Measurements from ENCODE around the gene MACROD1.

The MACROD1 gene

DNA sequence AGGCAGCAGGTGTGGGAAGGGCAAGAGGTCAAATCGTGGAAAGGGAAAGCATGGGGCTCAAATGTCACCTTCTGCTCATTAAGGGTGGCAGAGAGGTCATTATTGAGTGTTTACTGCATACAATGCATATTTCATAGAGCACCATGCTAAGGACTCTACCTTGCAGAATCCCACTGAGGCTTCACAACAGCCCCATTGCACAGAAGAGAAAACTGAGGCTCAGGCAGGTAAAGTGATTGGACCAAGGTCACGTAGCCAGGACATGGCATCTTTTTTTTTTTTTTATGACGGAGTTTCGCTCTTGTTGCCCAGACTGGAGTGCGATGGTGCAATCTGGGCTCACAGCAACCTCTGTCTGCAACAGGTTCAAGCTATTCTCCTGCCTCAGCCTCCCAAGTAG is 122.4 kb downstream of the MACROD1 start:
- no peaks in the 10 kb centered on the region for H3K9me3 ChIP-seq
- H3K27ac ChIP-seq, result no peak overlapping the region
- H3K9ac ChIP-seq, result no peak overlapping the region
- no peak overlapping the region for H3K4me3 ChIP-seq
- peaks cover 98% of the 10 kb centered on the region for H4K20me1 ChIP-seq
- H3K36me3 ChIP-seq, result no peaks in the 10 kb centered on the region
- peaks cover 86% of the 10 kb centered on the region for H3K4me1 ChIP-seq
- no peak for TF ChIP-seq Cebpa-rat (IDR thresholded peaks at IDR 0.05)
- no peaks in the 10 kb centered on the region for H3K27me3 ChIP-seq
- H3K4me2 ChIP-seq, result peak overlapping the region; percentile 65

DNA sequence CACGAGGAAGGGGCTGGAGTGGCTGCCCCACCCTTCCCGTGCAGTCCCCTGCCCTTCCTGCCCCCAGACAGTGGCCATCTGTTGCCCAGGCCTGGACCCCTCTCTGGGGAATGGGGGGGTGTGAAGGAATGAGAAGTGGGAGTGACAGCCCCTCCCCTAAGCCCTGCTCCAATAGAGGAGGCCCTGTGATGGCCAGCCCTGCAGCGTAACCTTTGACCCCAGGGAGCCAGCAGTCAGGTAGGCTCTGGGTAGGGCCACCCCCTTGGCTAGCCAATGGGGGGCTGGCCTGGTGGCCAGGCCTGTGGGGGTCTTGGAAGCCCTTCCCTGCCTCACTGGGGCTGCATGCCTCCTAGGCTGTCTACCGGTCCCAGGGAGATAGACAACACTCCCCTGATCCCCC is 123.6 kb downstream of the MACROD1 start:
- Histone ChIP-seq H3K4me3 (no peak overlapping the region), H3K27ac (0 out of 2 replicates have a peak overlapping the region, but pooled peaks have one; percentile 14), H3K4me1 (peaks cover 86% of the 10 kb centered on the region), H3K9me3 (no peaks in the 10 kb centered on the region), H3K36me3 (no peaks in the 10 kb centered on the region), H3K4me2 (peak overlapping the region; percentile 65; the same call in 1 of the 2 replicates), H3K9ac (no peak overlapping the region), H4K20me1 (peaks cover 100% of the 10 kb centered on the region), H3K27me3 (no peaks in the 10 kb centered on the region)
- no peak for TF ChIP-seq Cebpa-rat (IDR thresholded peaks at IDR 0.05)

DNA sequence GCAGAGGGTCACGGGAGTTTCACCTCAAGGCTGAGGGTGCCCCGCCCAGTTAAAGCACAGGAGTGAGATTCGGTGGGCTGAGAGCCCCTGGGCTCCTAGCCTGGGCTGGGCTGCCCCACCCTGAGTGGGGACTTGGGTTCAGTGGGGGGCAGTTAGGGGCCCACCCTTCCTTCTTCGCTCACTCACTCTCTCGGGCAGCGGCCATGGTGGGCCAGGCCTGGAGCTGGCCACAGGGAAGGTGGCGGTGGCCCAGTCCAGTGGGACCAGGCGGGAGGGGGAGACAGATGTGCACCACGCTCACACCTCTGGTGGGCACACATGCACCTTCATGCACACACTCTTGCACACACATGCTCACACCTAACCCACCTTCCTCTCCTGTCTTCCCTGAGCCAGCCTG is 124.1 kb downstream of the MACROD1 start:
- H3K4me2 ChIP-seq, result no peak overlapping the region
- no peaks in the 10 kb centered on the region for H3K27me3 ChIP-seq
- peaks cover 100% of the 10 kb centered on the region for H4K20me1 ChIP-seq
- peaks cover 86% of the 10 kb centered on the region for H3K4me1 ChIP-seq
- no peaks in the 10 kb centered on the region for H3K9me3 ChIP-seq
- no peak for TF ChIP-seq Cebpa-rat (IDR thresholded peaks at IDR 0.05)
- H3K27ac ChIP-seq, result no peak overlapping the region
- no peak overlapping the region for H3K4me3 ChIP-seq
- H3K36me3 ChIP-seq, result no peaks in the 10 kb centered on the region
- H3K9ac ChIP-seq, result no peak overlapping the region

DNA sequence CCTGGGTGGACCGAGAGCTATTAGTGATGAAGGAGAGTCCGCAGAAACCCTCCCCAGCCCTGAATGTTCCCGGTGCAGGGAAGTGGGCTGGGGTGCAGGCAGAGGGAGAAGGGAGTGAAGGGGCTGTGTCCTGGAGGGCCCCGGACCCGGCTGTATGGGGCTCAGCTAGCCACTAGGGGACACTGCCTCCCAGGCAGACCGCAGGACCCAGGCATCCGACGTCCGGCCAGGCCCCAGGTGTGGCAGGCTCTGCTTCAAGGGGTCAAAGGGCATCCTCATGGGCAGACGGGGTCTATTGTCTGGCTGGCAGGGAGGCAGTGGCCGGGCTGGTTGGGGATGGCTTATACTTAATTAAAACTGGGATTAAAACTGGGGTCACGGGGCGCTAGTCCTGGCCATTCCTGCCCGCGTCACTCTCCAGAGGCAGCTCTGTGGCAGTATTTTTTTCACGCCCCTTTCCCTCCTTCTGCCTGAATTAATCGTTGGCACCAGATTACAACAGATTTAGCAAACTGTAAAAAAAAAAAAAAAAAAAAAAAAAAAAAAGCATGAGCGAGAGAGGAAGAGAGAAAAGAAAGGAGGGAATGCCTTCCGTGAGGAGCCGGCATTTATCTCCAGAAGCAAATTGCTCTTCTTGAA is 125.1 kb downstream of the MACROD1 start:
- Histone ChIP-seq H3K4me3 (no peak overlapping the region), H3K27me3 (peaks cover 2% of the 10 kb centered on the region; the same call in 1 of the 2 replicates), H3K36me3 (no peaks in the 10 kb centered on the region), H4K20me1 (peaks cover 93% of the 10 kb centered on the region), H3K27ac (no peak overlapping the region), H3K4me1 (peaks cover 78% of the 10 kb centered on the region), H3K4me2 (no peak overlapping the region), H3K9me3 (no peaks in the 10 kb centered on the region), H3K9ac (no peak overlapping the region)
- TF ChIP-seq Cebpa-rat (IDR thresholded peaks at IDR 0.05), result no peak

DNA sequence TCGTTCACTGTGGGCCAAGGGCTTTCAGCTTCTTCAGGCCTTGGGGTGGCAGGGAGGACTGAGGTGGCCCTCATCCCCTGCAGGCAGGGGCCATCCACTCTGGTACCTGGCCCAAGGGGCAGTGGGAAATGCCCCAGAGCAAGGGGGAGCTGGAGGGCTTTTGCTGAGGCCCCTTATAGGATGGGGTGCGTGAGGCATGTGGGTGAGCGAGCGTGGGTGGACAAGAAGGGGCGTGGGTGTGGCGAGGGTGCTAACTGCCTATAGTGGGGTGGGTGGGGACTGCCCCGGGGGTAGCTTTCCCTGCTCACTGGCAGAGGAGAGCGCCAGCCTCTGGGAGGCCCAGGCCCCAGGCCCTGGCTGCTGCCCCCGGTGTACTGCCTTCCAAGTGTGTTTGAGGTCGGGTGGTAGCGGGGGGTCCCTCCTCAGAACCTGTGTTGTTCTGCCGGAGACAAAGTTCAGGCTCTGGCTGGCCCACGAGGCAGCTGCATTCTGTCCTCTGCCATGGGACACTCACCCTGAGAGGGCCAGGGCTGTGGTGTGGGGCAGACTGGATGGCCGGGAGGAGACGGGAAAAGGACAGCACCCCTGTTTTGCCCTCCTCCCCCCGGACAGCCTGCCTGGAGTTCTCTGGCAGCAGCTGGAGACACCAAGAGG is 126.8 kb downstream of the MACROD1 start:
- no peak for TF ChIP-seq Cebpa-rat (IDR thresholded peaks at IDR 0.05)
- peaks cover 73% of the 10 kb centered on the region for H3K4me1 ChIP-seq
- H3K4me3 ChIP-seq, result no peak overlapping the region
- peak overlapping the region; percentile 97 for H3K4me2 ChIP-seq
- H3K9me3 ChIP-seq, result no peaks in the 10 kb centered on the region
- H3K27ac ChIP-seq, result no peak overlapping the region
- peaks cover 14% of the 10 kb centered on the region; the same call in 1 of the 2 replicates for H3K27me3 ChIP-seq
- H3K9ac ChIP-seq, result no peak overlapping the region
- peaks cover 88% of the 10 kb centered on the region for H4K20me1 ChIP-seq
- H3K36me3 ChIP-seq, result no peaks in the 10 kb centered on the region

DNA sequence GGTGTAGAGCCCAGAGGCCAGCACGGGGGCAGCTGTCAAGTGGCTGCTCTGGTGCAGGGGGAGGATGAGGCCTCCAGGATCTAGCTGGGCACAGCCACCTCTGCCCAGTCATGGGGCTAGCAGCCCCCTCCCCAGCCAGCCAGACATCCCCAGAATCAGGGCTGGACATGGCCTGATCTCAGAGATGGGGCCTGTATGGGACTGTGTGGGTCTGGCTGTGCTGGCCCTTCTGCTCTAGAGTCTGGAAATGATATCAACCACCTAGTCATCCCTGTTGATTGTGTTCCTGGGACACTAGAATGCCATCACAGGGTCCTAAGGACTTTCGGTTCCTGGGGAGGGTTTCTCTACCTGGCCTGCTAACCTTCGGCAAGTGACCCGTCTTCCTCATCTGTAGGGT is 127.4 kb downstream of the MACROD1 start:
- Histone ChIP-seq H3K27ac (no peak overlapping the region), H4K20me1 (peaks cover 88% of the 10 kb centered on the region), H3K36me3 (no peaks in the 10 kb centered on the region), H3K4me3 (no peak overlapping the region), H3K27me3 (peaks cover 14% of the 10 kb centered on the region; the same call in 1 of the 2 replicates), H3K4me1 (peaks cover 73% of the 10 kb centered on the region), H3K9me3 (no peaks in the 10 kb centered on the region), H3K9ac (no peak overlapping the region), H3K4me2 (peak overlapping the region; percentile 97)
- no peak for TF ChIP-seq Cebpa-rat (IDR thresholded peaks at IDR 0.05)

DNA sequence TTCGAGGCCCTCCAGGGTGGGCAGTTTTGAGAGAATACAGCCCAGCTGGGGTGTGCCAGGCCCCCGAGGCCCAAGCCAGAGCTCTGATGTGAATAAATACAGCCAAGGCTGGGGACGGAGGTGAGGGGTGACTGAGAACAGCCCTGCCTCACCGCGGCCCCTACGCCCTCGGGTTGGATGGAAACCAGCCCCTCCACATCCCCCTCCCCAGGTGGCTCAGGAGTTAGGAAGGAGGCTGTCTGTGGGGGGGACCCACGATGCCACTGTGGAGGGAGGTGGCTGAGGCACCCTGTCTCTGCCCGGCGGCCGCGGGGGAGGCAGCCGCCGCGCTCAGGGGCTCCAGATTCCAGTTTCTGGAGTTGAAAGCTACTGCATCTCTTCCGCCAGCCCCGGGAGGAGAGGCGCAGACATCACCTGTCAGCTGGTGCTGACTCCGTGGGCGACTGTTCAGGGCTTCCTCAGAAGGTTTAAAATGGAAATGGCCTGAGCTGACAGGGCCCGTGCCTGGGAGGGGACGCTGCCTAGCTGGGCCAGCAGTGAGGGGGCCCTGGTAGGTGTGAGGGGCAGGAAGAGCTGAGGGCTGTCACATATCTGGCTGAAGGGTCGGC is 128.8 kb downstream of the MACROD1 start:
- Histone ChIP-seq H3K36me3 (no peaks in the 10 kb centered on the region), H3K4me2 (peak overlapping the region; percentile 97), H3K4me3 (peak overlapping the region; percentile 83), H4K20me1 (peaks cover 87% of the 10 kb centered on the region), H3K9me3 (no peaks in the 10 kb centered on the region), H3K4me1 (peaks cover 73% of the 10 kb centered on the region), H3K9ac (peak overlapping the region; percentile 86), H3K27me3 (peaks cover 19% of the 10 kb centered on the region; the same call in 1 of the 2 replicates), H3K27ac (peak overlapping the region; percentile 88)
- no peak for TF ChIP-seq Cebpa-rat (IDR thresholded peaks at IDR 0.05)

DNA sequence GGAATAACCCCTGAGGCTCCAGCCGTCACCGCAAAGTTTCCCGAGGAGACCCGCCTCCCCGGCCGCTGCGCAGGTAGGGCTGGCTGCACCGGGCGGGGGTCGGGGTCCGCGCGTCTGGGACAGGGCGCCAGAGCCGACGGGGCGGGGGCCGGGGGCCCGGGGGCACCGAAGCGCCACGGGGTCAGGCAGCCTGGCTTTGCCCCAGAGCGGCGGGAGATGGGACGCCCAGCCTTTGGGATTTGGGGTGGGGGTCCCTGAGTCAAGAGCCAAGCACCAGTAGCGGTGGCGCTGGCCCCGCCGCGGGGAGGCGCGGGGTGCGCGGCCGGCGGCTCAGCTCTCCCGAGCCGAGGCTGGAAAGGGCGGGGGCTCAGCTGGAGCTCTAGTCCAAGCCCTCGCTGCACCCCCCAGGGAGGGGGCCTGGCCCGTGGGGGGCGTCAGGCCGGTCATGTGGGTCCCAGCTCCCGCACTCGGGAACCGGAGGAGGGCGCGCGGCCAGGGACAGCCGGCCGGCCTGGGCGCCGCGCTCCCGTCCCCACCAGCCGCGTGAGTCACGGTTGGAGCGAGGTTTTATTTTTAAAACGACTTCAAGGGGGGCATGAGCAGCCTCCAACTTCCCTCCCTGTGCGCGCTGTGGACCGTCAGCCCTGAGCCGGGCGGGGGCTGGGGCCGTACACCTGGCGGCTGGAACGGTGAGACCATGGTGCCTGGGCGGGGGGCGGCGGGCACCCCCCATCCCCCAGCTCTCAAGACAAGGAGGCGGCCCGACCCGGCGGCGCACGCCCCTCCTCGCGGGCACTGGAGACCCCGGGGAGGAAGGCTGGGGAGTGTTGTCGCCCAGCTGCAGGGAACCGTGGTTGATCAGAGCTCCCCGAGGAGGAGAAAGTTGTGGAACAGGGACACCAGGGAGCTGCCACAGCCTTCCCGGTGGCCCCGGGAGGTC is 129.6 kb downstream of the MACROD1 start:
- no peaks in the 10 kb centered on the region for H3K9me3 ChIP-seq
- H3K27me3 ChIP-seq, result peaks cover 19% of the 10 kb centered on the region; the same call in 1 of the 2 replicates
- TF ChIP-seq Cebpa-rat (IDR thresholded peaks at IDR 0.05), result no peak
- H3K4me2 ChIP-seq, result peak overlapping the region; percentile 97
- peak overlapping the region; percentile 86 for H3K9ac ChIP-seq
- H3K4me3 ChIP-seq, result peak overlapping the region; percentile 83
- H3K4me1 ChIP-seq, result peaks cover 73% of the 10 kb centered on the region
- H3K36me3 ChIP-seq, result no peaks in the 10 kb centered on the region
- peaks cover 87% of the 10 kb centered on the region for H4K20me1 ChIP-seq
- H3K27ac ChIP-seq, result peak overlapping the region; percentile 88

DNA sequence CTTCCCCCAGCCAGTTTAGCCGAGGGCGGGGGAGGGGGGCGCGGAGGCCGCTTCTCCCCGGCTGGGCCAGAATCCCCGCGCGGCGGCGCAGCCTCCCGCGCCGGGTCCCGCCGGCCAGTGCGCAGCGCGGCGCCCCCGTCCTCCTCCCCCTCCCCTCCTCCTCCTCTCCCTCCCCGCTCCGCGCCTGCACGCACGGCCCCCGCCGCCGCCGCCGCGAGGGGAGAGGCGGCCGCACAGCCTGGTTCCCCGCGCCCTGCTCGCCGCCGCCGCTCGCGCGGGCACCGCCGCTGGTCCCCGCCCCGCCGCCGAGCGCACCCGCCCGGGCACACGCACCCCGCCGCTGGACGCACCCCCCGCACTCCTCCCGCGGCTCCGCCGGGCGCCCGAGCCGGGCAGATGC is 130.3 kb downstream of the MACROD1 start, which contains the start of gene FLRT1:
Gene FLRT1 (plus strand): TSS at position 356 of the 400 bp plus-strand sequence. CDS start 80,337 bp downstream, outside the sequence.
- Histone ChIP-seq H3K27me3 (peaks cover 19% of the 10 kb centered on the region; the same call in 1 of the 2 replicates), H3K4me3 (peak within 1 kb of the TSS; percentile 83), H3K9me3 (no peaks in the 10 kb centered on the region), H4K20me1 (peaks cover 84% of the 10 kb centered on the region), H3K4me1 (peaks cover 78% of the 10 kb centered on the region), H3K27ac (peak within 1 kb of the TSS; percentile 88), H3K4me2 (peak within 1 kb of the TSS; percentile 97), H3K9ac (peak within 1 kb of the TSS; percentile 86), H3K36me3 (no peaks in the 10 kb centered on the region)
- no peak for TF ChIP-seq Cebpa-rat (IDR thresholded peaks at IDR 0.05)
